Prostate gland (tissue), 2 donors: Measurements from ENCODE around the gene UROS.

Experiments used
- POLR2A ChIP-seq: fragments of 450-650 bp; IDR thresholded peaks from one replicate; pipeline ENCODE4 v1.6.1; 2016; ENCODE audit warnings: antibody characterized with exemption, mild to moderate bottlenecking
- POLR2AphosphoS5 ChIP-seq: sonication (generic); formaldehyde crosslinking; IDR thresholded peaks from one replicate; pipeline ENCODE4 v1.6.1; 2017; ENCODE audit warnings: antibody characterized with exemption
- TF ChIP-seq, protein P1 (sequence below), 4 experiments: fragments of 200-600 bp in 2 of 4; fragments of 450-650 bp in 2 of 4; sonication (generic) in 2 of 4; IDR thresholded peaks; 1 replicate in 3 of 4; 2 replicates in 1 of 4; pipeline ENCODE4 v1.5.1; 2016 to 2019; ENCODE audit warnings: antibody characterized with exemption in 4 of 4, mild to moderate bottlenecking in 2 of 4, moderate library complexity in 2 of 4

DNA sequence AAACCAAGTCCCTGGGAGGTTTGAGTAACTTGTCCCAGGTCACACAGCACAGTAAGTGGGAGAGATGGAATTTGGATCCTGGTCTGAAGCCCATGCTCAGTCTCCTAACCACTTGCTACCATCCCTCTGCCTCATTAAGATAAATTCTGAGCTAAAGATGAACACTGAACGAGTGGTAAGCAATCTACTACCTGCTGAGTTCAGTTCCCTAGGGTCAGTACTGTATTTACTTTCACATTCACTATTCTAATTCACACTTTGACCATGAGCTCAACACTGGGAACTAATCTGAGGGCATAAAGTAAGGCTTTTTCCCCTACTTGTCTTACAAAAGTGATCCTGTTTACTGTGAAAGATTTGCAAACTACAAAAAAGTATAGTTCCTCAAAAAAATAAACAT is 2.4 kb downstream of the UROS start:
- TF ChIP-seq POLR2AphosphoS5: no peak
- TF ChIP-seq, protein P1, sequence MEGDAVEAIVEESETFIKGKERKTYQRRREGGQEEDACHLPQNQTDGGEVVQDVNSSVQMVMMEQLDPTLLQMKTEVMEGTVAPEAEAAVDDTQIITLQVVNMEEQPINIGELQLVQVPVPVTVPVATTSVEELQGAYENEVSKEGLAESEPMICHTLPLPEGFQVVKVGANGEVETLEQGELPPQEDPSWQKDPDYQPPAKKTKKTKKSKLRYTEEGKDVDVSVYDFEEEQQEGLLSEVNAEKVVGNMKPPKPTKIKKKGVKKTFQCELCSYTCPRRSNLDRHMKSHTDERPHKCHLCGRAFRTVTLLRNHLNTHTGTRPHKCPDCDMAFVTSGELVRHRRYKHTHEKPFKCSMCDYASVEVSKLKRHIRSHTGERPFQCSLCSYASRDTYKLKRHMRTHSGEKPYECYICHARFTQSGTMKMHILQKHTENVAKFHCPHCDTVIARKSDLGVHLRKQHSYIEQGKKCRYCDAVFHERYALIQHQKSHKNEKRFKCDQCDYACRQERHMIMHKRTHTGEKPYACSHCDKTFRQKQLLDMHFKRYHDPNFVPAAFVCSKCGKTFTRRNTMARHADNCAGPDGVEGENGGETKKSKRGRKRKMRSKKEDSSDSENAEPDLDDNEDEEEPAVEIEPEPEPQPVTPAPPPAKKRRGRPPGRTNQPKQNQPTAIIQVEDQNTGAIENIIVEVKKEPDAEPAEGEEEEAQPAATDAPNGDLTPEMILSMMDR (IDR thresholded peaks at IDR 0.05): no peak
- TF ChIP-seq POLR2A: no peak
